ENCODE measurements around the gene PRMT6. TPM values are rescaled to one million over a fixed set of nuclear protein-coding genes. Genes with fewer than 3 reads are reported as not detected.
"Not testable (repeated sequence)": the region's sequence is repeated elsewhere in the genome, so short reads cannot be mapped to it uniquely, and the experiment has no call there.

Gene PRMT6
- total RNA-seq, 1 donor from 2014 or later = 29.3 TPM

- no peak for TF ChIP-seq CTCF (IDR thresholded peaks at IDR 0.05; ENCODE audit: unreplicated experiment)
- Mint-ChIP-seq H3K4me1 (ENCODE audit: low read depth) (no peaks in the 10 kb centered on the region), H3K4me3 (ENCODE audit: low read depth) (no peak overlapping the region), H3K36me3 (ENCODE audit: insufficient read depth) (no peaks in the 10 kb centered on the region), H3K27me3 (peaks cover 3% of the 10 kb centered on the region), H3K9me3 (ENCODE audit: low read depth) (peaks cover 7% of the 10 kb centered on the region), H3K27ac (no peak overlapping the region)
- no peak for DNase-seq (ENCODE audit: low spot score, unreplicated experiment)
Observed at GRCh38 chr1:107079249-107079648, 22.8 kb downstream of the PRMT6 start.

GRCh38 chr1:107081102-107081501 lies 24.6 kb downstream of the PRMT6 start:
- no peak overlapping the region for H3K27ac Mint-ChIP-seq
- H3K4me3 Mint-ChIP-seq (ENCODE audit: low read depth) = no peak overlapping the region
- peaks cover 3% of the 10 kb centered on the region for H3K27me3 Mint-ChIP-seq
- H3K36me3 Mint-ChIP-seq (ENCODE audit: insufficient read depth) = no peaks in the 10 kb centered on the region
- no peak for TF ChIP-seq CTCF (IDR thresholded peaks at IDR 0.05; ENCODE audit: unreplicated experiment)
- no peak for DNase-seq (ENCODE audit: low spot score, unreplicated experiment)
- H3K9me3 Mint-ChIP-seq (ENCODE audit: low read depth) = peaks cover 9% of the 10 kb centered on the region
- H3K4me1 Mint-ChIP-seq (ENCODE audit: low read depth) = no peaks in the 10 kb centered on the region

- H3K4me1 Mint-ChIP-seq (ENCODE audit: low read depth) = no peaks in the 10 kb centered on the region
- H3K36me3 Mint-ChIP-seq (ENCODE audit: insufficient read depth) = no peaks in the 10 kb centered on the region
- H3K27me3 Mint-ChIP-seq = no peaks in the 10 kb centered on the region
- no peak for DNase-seq (ENCODE audit: low spot score, unreplicated experiment)
- no peak for TF ChIP-seq CTCF (IDR thresholded peaks at IDR 0.05; ENCODE audit: unreplicated experiment)
- H3K9me3 Mint-ChIP-seq (ENCODE audit: low read depth) = peaks cover 2% of the 10 kb centered on the region
- H3K27ac Mint-ChIP-seq = no peak overlapping the region
- H3K4me3 Mint-ChIP-seq (ENCODE audit: low read depth) = no peak overlapping the region
Observed at GRCh38 chr1:107091418-107091817, 34.9 kb downstream of the PRMT6 start.

GRCh38 chr1:107093395-107093794 lies 36.9 kb downstream of the PRMT6 start:
- not testable (repeated sequence) for H3K9me3 Mint-ChIP-seq (ENCODE audit: low read depth); DNase-seq (ENCODE audit: low spot score, unreplicated experiment); H3K27ac Mint-ChIP-seq; H3K36me3 Mint-ChIP-seq (ENCODE audit: insufficient read depth); H3K4me3 Mint-ChIP-seq (ENCODE audit: low read depth); H3K4me1 Mint-ChIP-seq (ENCODE audit: low read depth); H3K27me3 Mint-ChIP-seq

- H3K9me3 Mint-ChIP-seq (ENCODE audit: low read depth) = peaks cover 8% of the 10 kb centered on the region
- no peak for DNase-seq (ENCODE audit: low spot score, unreplicated experiment)
- TF ChIP-seq CTCF (IDR thresholded peaks at IDR 0.05; ENCODE audit: unreplicated experiment) = no peak
- H3K27ac Mint-ChIP-seq = no peak overlapping the region
- H3K27me3 Mint-ChIP-seq = no peaks in the 10 kb centered on the region
- no peaks in the 10 kb centered on the region for H3K36me3 Mint-ChIP-seq (ENCODE audit: insufficient read depth)
- no peak overlapping the region for H3K4me3 Mint-ChIP-seq (ENCODE audit: low read depth)
- no peaks in the 10 kb centered on the region for H3K4me1 Mint-ChIP-seq (ENCODE audit: low read depth)
Observed at GRCh38 chr1:107095647-107096046, 39.2 kb downstream of the PRMT6 start.

GRCh38 chr1:107096690-107097089 lies 40.2 kb downstream of the PRMT6 start:
- no peaks in the 10 kb centered on the region for H3K27me3 Mint-ChIP-seq
- no peak overlapping the region for H3K27ac Mint-ChIP-seq
- H3K36me3 Mint-ChIP-seq (ENCODE audit: insufficient read depth) = no peaks in the 10 kb centered on the region
- no peak for TF ChIP-seq CTCF (IDR thresholded peaks at IDR 0.05; ENCODE audit: unreplicated experiment)
- DNase-seq (ENCODE audit: low spot score, unreplicated experiment) = no peak
- H3K4me1 Mint-ChIP-seq (ENCODE audit: low read depth) = no peaks in the 10 kb centered on the region
- H3K4me3 Mint-ChIP-seq (ENCODE audit: low read depth) = no peak overlapping the region
- H3K9me3 Mint-ChIP-seq (ENCODE audit: low read depth) = peaks cover 8% of the 10 kb centered on the region

All from progenitor cell of endocrine pancreas (in vitro differentiated cells).